ACC112 (cell line): ENCODE data around the gene PPP3R1.

ENCODE experiments used
- H2AFZ ChIP-seq: fragments of 200-600 bp; sonication (generic); one replicate; pipeline ENCODE4 v1.6.0; 2017; ENCODE audit warnings: antibody characterized with exemption, low read length; ENCODE audit not compliant: unreplicated experiment
- H3K27ac ChIP-seq: fragments of 200-600 bp; sonication (generic); 2 replicates; pipeline ENCODE4 v1.5.1; 2014; ENCODE audit warnings: low read depth, mild to moderate bottlenecking, antibody characterized with exemption, low read length, moderate library complexity
- H3K27me3 ChIP-seq: fragments of 200-600 bp; sonication (generic); 2 replicates; pipeline ENCODE4 v1.6.1; 2014; ENCODE audit warnings: mild to moderate bottlenecking, antibody characterized with exemption, low read length, moderate library complexity, mixed read lengths; ENCODE audit not compliant: insufficient read depth
- H3K36me3 ChIP-seq: fragments of 200-600 bp; sonication (generic); 2 replicates; pipeline ENCODE4 v1.6.1; 2016; ENCODE audit warnings: mild to moderate bottlenecking, antibody characterized with exemption, low read length, moderate library complexity, mixed read lengths; ENCODE audit not compliant: insufficient read depth
- H3K4me1 ChIP-seq: fragments of 200-600 bp; sonication (generic); one replicate; pipeline ENCODE4 v1.6.1; 2016; ENCODE audit warnings: low read length, mixed read lengths; ENCODE audit not compliant: insufficient read depth, unreplicated experiment, control insufficient read depth
- H3K4me3 ChIP-seq: fragments of 200-600 bp; sonication (generic); 2 replicates; pipeline ENCODE4 v1.5.1; 2014; ENCODE audit warnings: mild to moderate bottlenecking, low read depth, low read length
- H3K79me2 ChIP-seq: fragments of 200-600 bp; sonication (generic); one replicate; pipeline ENCODE4 v1.6.0; 2016; ENCODE audit warnings: low read length; ENCODE audit not compliant: control insufficient read depth, unreplicated experiment, insufficient read depth

PPP3R1 gene

GRCh38 chr2:68252400-68253218 lies at the start of gene PPP3R1:
PPP3R1 (minus strand) TSS chr2:68252532; CDS start chr2:68252127, 405 bp downstream.
- Histone ChIP-seq H3K36me3 (peaks cover 3% of the 10 kb centered on the region; the same call in 1 of the 2 replicates), H3K27ac (peak within 1 kb of the TSS; percentile 87), H3K79me2 (peaks cover 66% of the 10 kb centered on the region), H3K4me1 (peaks cover 49% of the 10 kb centered on the region), H3K27me3 (no peaks in the 10 kb centered on the region), H3K4me3 (peak within 1 kb of the TSS; percentile 91), H2AFZ (peak within 1 kb of the TSS; percentile 66)

DNA sequence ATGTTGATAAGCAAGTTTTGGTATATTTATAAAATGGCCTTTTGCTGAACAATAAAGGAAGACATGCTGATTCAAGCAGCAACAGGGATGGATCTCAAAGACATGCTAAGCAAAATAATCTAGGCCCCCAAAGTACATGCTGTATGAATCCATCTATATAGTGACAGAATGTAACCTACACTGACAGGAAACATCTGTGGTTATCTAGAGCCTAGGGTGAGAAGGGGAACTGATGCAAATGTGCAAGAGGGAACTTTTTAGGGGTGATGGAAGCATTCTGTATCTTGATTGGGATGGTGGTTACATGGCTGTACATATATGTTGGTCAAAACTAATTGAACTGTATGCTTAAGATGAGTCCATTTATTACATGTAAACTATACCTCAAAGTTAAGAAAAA lies 43.2 kb upstream of the PPP3R1 start:
- Histone ChIP-seq H3K79me2 (no peaks in the 10 kb centered on the region), H3K4me1 (no peaks in the 10 kb centered on the region), H3K27me3 (no peaks in the 10 kb centered on the region), H3K27ac (no peak overlapping the region), H3K36me3 (no peaks in the 10 kb centered on the region; the same call in 1 of the 2 replicates), H2AFZ (no peak overlapping the region), H3K4me3 (no peak overlapping the region)

DNA sequence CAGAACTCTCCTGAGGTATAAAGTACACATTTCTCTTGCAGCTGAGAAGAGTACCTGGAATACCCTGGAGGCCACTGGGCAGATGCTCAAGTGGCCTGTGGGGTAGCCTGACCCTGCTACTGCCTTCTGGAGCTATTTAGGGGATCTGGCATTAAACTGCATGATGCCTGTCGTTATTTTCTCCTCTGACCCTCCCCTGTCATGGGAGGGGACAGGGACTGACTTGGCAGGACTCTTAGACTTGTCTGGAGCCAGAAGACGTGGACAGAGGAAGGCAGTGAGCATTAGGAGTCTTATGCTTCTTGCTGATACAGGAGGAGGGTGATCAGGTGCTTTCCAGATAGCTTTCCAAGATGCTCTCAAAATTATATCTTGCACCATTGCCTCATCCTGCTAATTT lies 42.6 kb upstream of the PPP3R1 start:
- Histone ChIP-seq H3K36me3 (no peaks in the 10 kb centered on the region; the same call in 1 of the 2 replicates), H3K4me1 (no peaks in the 10 kb centered on the region), H3K79me2 (no peaks in the 10 kb centered on the region), H3K4me3 (no peak overlapping the region), H2AFZ (no peak overlapping the region), H3K27me3 (no peaks in the 10 kb centered on the region), H3K27ac (no peak overlapping the region)

DNA sequence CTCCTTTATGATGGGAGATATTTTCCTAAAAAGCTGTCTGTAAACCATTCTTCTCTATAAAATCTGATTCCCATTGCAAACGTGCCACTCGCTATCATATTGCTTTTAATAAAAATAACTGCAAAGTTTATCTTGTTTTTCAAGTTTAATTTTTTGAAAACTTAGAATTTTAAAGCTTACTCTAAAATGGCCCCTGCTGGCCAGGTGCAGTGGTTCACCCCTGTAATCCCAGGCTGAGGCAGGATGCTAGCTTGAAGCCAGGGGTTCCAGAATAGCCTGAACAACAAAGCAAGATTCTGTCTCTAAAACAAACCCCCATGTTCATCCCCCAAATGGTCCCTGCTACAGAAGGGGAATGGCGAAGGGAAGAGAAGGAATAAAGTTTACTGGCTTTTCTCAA lies 41.9 kb upstream of the PPP3R1 start:
- Histone ChIP-seq H3K27me3 (no peaks in the 10 kb centered on the region), H3K27ac (no peak overlapping the region), H3K36me3 (no peaks in the 10 kb centered on the region), H2AFZ (no peak overlapping the region), H3K79me2 (no peaks in the 10 kb centered on the region), H3K4me3 (no peak overlapping the region), H3K4me1 (no peaks in the 10 kb centered on the region)

GRCh38 chr2:68293755-68294154 lies 41.4 kb upstream of the PPP3R1 start:
- no peaks in the 10 kb centered on the region for H3K27me3 ChIP-seq
- H3K4me3 ChIP-seq: no peak overlapping the region
- H3K4me1 ChIP-seq: no peaks in the 10 kb centered on the region
- H3K79me2 ChIP-seq: no peaks in the 10 kb centered on the region
- no peaks in the 10 kb centered on the region for H3K36me3 ChIP-seq
- no peak overlapping the region for H3K27ac ChIP-seq
- no peak overlapping the region for H2AFZ ChIP-seq

DNA sequence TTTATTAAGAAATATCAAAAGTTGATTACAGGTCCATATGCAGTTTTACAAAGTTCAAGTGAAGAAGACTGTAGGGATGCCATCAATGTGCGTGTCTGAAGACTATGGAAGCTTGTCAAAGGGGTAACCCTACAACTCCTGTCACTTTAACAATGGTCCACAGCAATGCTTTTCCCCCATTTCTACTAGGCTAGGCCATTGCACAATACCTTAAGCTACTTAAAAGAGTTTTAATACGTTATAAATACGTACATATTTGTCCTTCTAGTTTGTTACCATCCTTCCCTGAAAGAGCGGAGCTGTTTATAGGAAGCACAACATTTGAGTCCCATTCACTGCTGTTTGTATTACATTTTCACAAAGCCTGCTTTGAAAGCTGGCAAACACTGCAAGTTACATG lies 40.7 kb upstream of the PPP3R1 start:
- H2AFZ ChIP-seq: no peak overlapping the region
- H3K4me3 ChIP-seq: no peak overlapping the region
- H3K36me3 ChIP-seq: no peaks in the 10 kb centered on the region
- H3K27me3 ChIP-seq: no peaks in the 10 kb centered on the region
- no peaks in the 10 kb centered on the region for H3K79me2 ChIP-seq
- no peak overlapping the region for H3K27ac ChIP-seq
- H3K4me1 ChIP-seq: no peaks in the 10 kb centered on the region

- Histone ChIP-seq H3K4me3 (no peak overlapping the region), H3K79me2 (no peaks in the 10 kb centered on the region), H3K4me1 (no peaks in the 10 kb centered on the region), H2AFZ (no peak overlapping the region), H3K27me3 (no peaks in the 10 kb centered on the region), H3K36me3 (no peaks in the 10 kb centered on the region), H3K27ac (no peak overlapping the region)
Measured at GRCh38 chr2:68292108-68292710, 39.9 kb upstream of the PPP3R1 start.

- H3K4me3 ChIP-seq: no peak overlapping the region
- H2AFZ ChIP-seq: no peak overlapping the region
- no peak overlapping the region for H3K27ac ChIP-seq
- no peaks in the 10 kb centered on the region for H3K4me1 ChIP-seq
- H3K27me3 ChIP-seq: no peaks in the 10 kb centered on the region
- no peaks in the 10 kb centered on the region for H3K36me3 ChIP-seq
- no peaks in the 10 kb centered on the region for H3K79me2 ChIP-seq
Measured at GRCh38 chr2:68291314-68291713, 39.0 kb upstream of the PPP3R1 start.

- no peaks in the 10 kb centered on the region for H3K27me3 ChIP-seq
- no peaks in the 10 kb centered on the region for H3K79me2 ChIP-seq
- H3K4me1 ChIP-seq: no peaks in the 10 kb centered on the region
- H3K27ac ChIP-seq: no peak overlapping the region
- H2AFZ ChIP-seq: no peak overlapping the region
- H3K4me3 ChIP-seq: no peak overlapping the region
- no peaks in the 10 kb centered on the region for H3K36me3 ChIP-seq
Measured at GRCh38 chr2:68290901-68291300, 38.6 kb upstream of the PPP3R1 start.

- Histone ChIP-seq H3K27me3 (no peaks in the 10 kb centered on the region), H3K4me3 (no peak overlapping the region), H3K36me3 (no peaks in the 10 kb centered on the region), H3K4me1 (peaks cover 9% of the 10 kb centered on the region), H3K27ac (no peak overlapping the region), H3K79me2 (no peaks in the 10 kb centered on the region), H2AFZ (no peak overlapping the region)
Measured at GRCh38 chr2:68287580-68288441, 35.5 kb upstream of the PPP3R1 start.
